CD4-positive, alpha-beta memory T cell (primary cell): ENCODE measurements around the gene MID1. TPM values are rescaled to one million over a fixed set of nuclear protein-coding genes. Genes with fewer than 3 reads are reported as not detected.

Experiments used
- CTCF ChIA-PET: fragments of 350-600 bp; sonication (Branson Sonifier 250); formaldehyde crosslinking; loops from one replicate; lab custom pipeline; 2021; ENCODE audit warnings: inconsistent platforms; ENCODE audit not compliant: partially characterized antibody; lab: Charles Lee
- POLR2A ChIA-PET: fragments of 350-600 bp; sonication (Branson Sonifier 250); formaldehyde crosslinking; loops from one replicate; lab custom pipeline; 2021; ENCODE audit not compliant: partially characterized antibody; lab: Charles Lee
- DNase-seq, 5 donors: peaks; one replicate each; pipeline versions ENCODE4 v3.0.0 to v3.0.0-alpha.2; 2020 to 2022; ENCODE audit warnings: mixed read lengths in 1 of 5
- H3K27ac ChIP-seq: one replicate; pipeline ENCODE4 v1.7.0; 2013; ENCODE audit warnings: low read depth, low read length
- H3K27me3 ChIP-seq: 2 replicates; pipeline ENCODE4 v1.7.0; 2013; ENCODE audit warnings: mild to moderate bottlenecking, low read length, moderate library complexity; ENCODE audit not compliant: insufficient read depth
- H3K36me3 ChIP-seq: 2 replicates; pipeline ENCODE4 v1.7.0; 2013; ENCODE audit warnings: mild to moderate bottlenecking, low read length, moderate library complexity; ENCODE audit not compliant: insufficient read depth
- H3K4me1 ChIP-seq: 2 replicates; pipeline ENCODE4 v1.7.0; 2013; ENCODE audit warnings: mild to moderate bottlenecking, low read length, moderate library complexity; ENCODE audit not compliant: insufficient read depth
- H3K4me3 ChIP-seq, 2 donors: one replicate each; pipeline ENCODE4 v1.7.0; 2013; ENCODE audit warnings: low read length in 2 of 2, mild to moderate bottlenecking in 1 of 2
- H3K9me3 ChIP-seq, 2 donors: one replicate each; pipeline ENCODE4 v1.7.0; 2013; ENCODE audit warnings: low read length in 2 of 2, control low read depth in 1 of 2; ENCODE audit not compliant: control insufficient read depth in 1 of 2
- H3K27ac Mint-ChIP-seq, 7 donors: one replicate each; pipeline ENCODE4 v1.8.0; 2020 to 2021; ENCODE audit warnings: mixed read lengths in 7 of 7, mild to moderate bottlenecking in 6 of 7, inconsistent platforms in 3 of 7, moderate library complexity in 3 of 7
- H3K27me3 Mint-ChIP-seq, 2 donors: one replicate each; pipeline ENCODE4 v1.8.0; 2020 to 2021; ENCODE audit warnings: mixed read lengths in 2 of 2
- H3K36me3 Mint-ChIP-seq, 2 donors: one replicate each; pipeline ENCODE4 v1.8.0; 2020 to 2021; ENCODE audit warnings: mixed read lengths in 2 of 2, inconsistent platforms in 1 of 2, mild to moderate bottlenecking in 1 of 2
- H3K4me1 Mint-ChIP-seq, 4 donors: one replicate each; pipeline ENCODE4 v1.8.0; 2020 to 2021; ENCODE audit warnings: mixed read lengths in 4 of 4, mild to moderate bottlenecking in 1 of 4
- H3K4me3 Mint-ChIP-seq, 8 donors: one replicate each; pipeline ENCODE4 v1.8.0; 2020 to 2021; ENCODE audit warnings: mixed read lengths in 8 of 8, mild to moderate bottlenecking in 7 of 8, moderate library complexity in 6 of 8, inconsistent platforms in 3 of 8
- H3K9me3 Mint-ChIP-seq, 8 donors: one replicate each; pipeline ENCODE4 v1.8.0; 2020 to 2021; ENCODE audit warnings: mixed read lengths in 8 of 8, mild to moderate bottlenecking in 5 of 8, inconsistent platforms in 3 of 8, moderate library complexity in 1 of 8
- intact Hi-C: fragments of 100-400 bp; cut with micrococcal nuclease; formaldehyde crosslinking; loops from one replicate; pipeline ENCODE4 v1.15.1; 2023
- polyA plus RNA-seq, 2 donors: library from polyadenylated mRNA; unstranded; fragments of 300-500 nt; fragmentation: Illumina TruSeq; gene quantifications; one replicate each; pipeline ENCODE4 v1.2.3, GENCODE V29; 2021
- total RNA-seq, 2 experiments: library from RNA; stranded (reverse); gene quantifications; one replicate each; pipeline ENCODE4 v1.2.3, GENCODE V29; 2021

The MID1 gene
- total and polyA plus RNA-seq, 4 experiments from 2014 or later: not detected

- intact Hi-C loops: no loop called here
- H3K27me3 Mint-ChIP-seq: no peaks in the 10 kb centered on the region
These were observed 111.5 kb downstream of the MID1 start for GRCh38 chrX:10508891-10509290.

GRCh38 chrX:10507876-10508275 is 112.5 kb downstream of the MID1 start:
- Mint-ChIP-seq H3K36me3 (no peaks in the 10 kb centered on the region), H3K9me3 (peaks cover 0 to 5% (median 0%) of the 10 kb centered on the region in 8 donors), H3K27ac (no peak overlapping the region), H3K27me3 (no peaks in the 10 kb centered on the region), H3K4me3 (no peak overlapping the region), H3K4me1 (no peaks in the 10 kb centered on the region)
- Histone ChIP-seq H3K9me3 (no peaks in the 10 kb centered on the region), H3K4me3 (no peak overlapping the region), H3K4me1 (no peaks in the 10 kb centered on the region), H3K27ac (no peak overlapping the region), H3K36me3 (no peaks in the 10 kb centered on the region), H3K27me3 (no peaks in the 10 kb centered on the region)
- ChIA-PET POLR2A (no interaction called here), CTCF (no interaction called here)
- DNase-seq: no peak
- intact Hi-C loops: no loop called here

More at GRCh38 chrX:10508891-10509290, 111.5 kb downstream of the MID1 start:
- no peaks in the 10 kb centered on the region for H3K36me3 Mint-ChIP-seq
- Histone ChIP-seq H3K4me3 (no peak overlapping the region), H3K27ac (no peak overlapping the region), H3K9me3 (no peaks in the 10 kb centered on the region), H3K36me3 (no peaks in the 10 kb centered on the region), H3K27me3 (no peaks in the 10 kb centered on the region), H3K4me1 (no peaks in the 10 kb centered on the region)
- CTCF ChIA-PET: no interaction called here
- DNase-seq: no peak
- no peaks in the 10 kb centered on the region for H3K4me1 Mint-ChIP-seq
- H3K27ac Mint-ChIP-seq: no peak overlapping the region
- H3K4me3 Mint-ChIP-seq: no peak overlapping the region
- POLR2A ChIA-PET: no interaction called here
- H3K9me3 Mint-ChIP-seq: peaks cover 0 to 5% (median 0%) of the 10 kb centered on the region in 8 donors

GRCh38 chrX:10507181-10507580 is 113.2 kb downstream of the MID1 start:
- no peaks in the 10 kb centered on the region for H3K36me3 ChIP-seq
- H3K27ac ChIP-seq: no peak overlapping the region
- no peaks in the 10 kb centered on the region for H3K4me1 ChIP-seq
- ChIA-PET POLR2A (no interaction called here), CTCF (no interaction called here)
- no peak for DNase-seq
- no peaks in the 10 kb centered on the region for H3K27me3 ChIP-seq
- H3K27me3 Mint-ChIP-seq: no peaks in the 10 kb centered on the region
- no peaks in the 10 kb centered on the region for H3K36me3 Mint-ChIP-seq
- intact Hi-C loops: no loop called here
- no peak overlapping the region for H3K4me3 Mint-ChIP-seq
- no peaks in the 10 kb centered on the region for H3K9me3 ChIP-seq
- H3K4me3 ChIP-seq: no peak overlapping the region
- no peak overlapping the region for H3K27ac Mint-ChIP-seq
- peaks cover 0 to 5% (median 0%) of the 10 kb centered on the region in 8 donors for H3K9me3 Mint-ChIP-seq
- no peaks in the 10 kb centered on the region for H3K4me1 Mint-ChIP-seq

GRCh38 chrX:10506781-10507180 is 113.6 kb downstream of the MID1 start:
- Mint-ChIP-seq H3K27me3 (no peaks in the 10 kb centered on the region), H3K4me3 (no peak overlapping the region), H3K9me3 (peaks cover 0 to 5% (median 0%) of the 10 kb centered on the region in 8 donors), H3K36me3 (no peaks in the 10 kb centered on the region), H3K27ac (no peak overlapping the region), H3K4me1 (no peaks in the 10 kb centered on the region)
- POLR2A ChIA-PET: no interaction called here
- no peak overlapping the region for H3K4me3 ChIP-seq
- no peaks in the 10 kb centered on the region for H3K4me1 ChIP-seq
- H3K27ac ChIP-seq: no peak overlapping the region
- H3K9me3 ChIP-seq: no peaks in the 10 kb centered on the region
- no peak for DNase-seq
- CTCF ChIA-PET: no interaction called here
- intact Hi-C loops: no loop called here
- no peaks in the 10 kb centered on the region for H3K27me3 ChIP-seq
- H3K36me3 ChIP-seq: no peaks in the 10 kb centered on the region

- no peaks in the 10 kb centered on the region for H3K9me3 ChIP-seq
- Mint-ChIP-seq H3K4me1 (no peaks in the 10 kb centered on the region), H3K27me3 (no peaks in the 10 kb centered on the region), H3K36me3 (no peaks in the 10 kb centered on the region), H3K9me3 (peaks cover 0 to 5% (median 0%) of the 10 kb centered on the region in 8 donors), H3K27ac (no peak overlapping the region), H3K4me3 (no peak overlapping the region)
- CTCF ChIA-PET: no interaction called here
- no peak overlapping the region for H3K4me3 ChIP-seq
- H3K36me3 ChIP-seq: no peaks in the 10 kb centered on the region
- no peak for DNase-seq
- H3K27ac ChIP-seq: no peak overlapping the region
- intact Hi-C loops: no loop called here
- no peaks in the 10 kb centered on the region for H3K27me3 ChIP-seq
- POLR2A ChIA-PET: no interaction called here
- no peaks in the 10 kb centered on the region for H3K4me1 ChIP-seq
These were observed 114.7 kb downstream of the MID1 start for GRCh38 chrX:10505726-10506125.

- Mint-ChIP-seq H3K27me3 (no peaks in the 10 kb centered on the region), H3K4me1 (no peaks in the 10 kb centered on the region), H3K9me3 (peaks cover 0 to 5% (median 0%) of the 10 kb centered on the region in 8 donors), H3K4me3 (no peak overlapping the region), H3K36me3 (no peaks in the 10 kb centered on the region), H3K27ac (no peak overlapping the region)
- no peak overlapping the region for H3K4me3 ChIP-seq
- H3K36me3 ChIP-seq: no peaks in the 10 kb centered on the region
- no peak for DNase-seq
- H3K4me1 ChIP-seq: no peaks in the 10 kb centered on the region
- ChIA-PET CTCF (no interaction called here), POLR2A (no interaction called here)
- H3K9me3 ChIP-seq: no peaks in the 10 kb centered on the region
- no peaks in the 10 kb centered on the region for H3K27me3 ChIP-seq
- intact Hi-C loops: no loop called here
- H3K27ac ChIP-seq: no peak overlapping the region
These were observed 117.4 kb downstream of the MID1 start for GRCh38 chrX:10502961-10503360.

GRCh38 chrX:10501611-10502010 is 118.8 kb downstream of the MID1 start:
- no peak for DNase-seq
- Histone ChIP-seq H3K27me3 (no peaks in the 10 kb centered on the region), H3K36me3 (no peaks in the 10 kb centered on the region), H3K27ac (no peak overlapping the region), H3K4me1 (no peaks in the 10 kb centered on the region), H3K4me3 (no peak overlapping the region), H3K9me3 (no peaks in the 10 kb centered on the region)
- CTCF ChIA-PET: no interaction called here
- Mint-ChIP-seq H3K27me3 (no peaks in the 10 kb centered on the region), H3K27ac (no peak overlapping the region), H3K4me3 (peak overlapping the region in 1 of 8 donors; percentile 5), H3K4me1 (no peaks in the 10 kb centered on the region), H3K9me3 (peaks cover 0 to 5% (median 0%) of the 10 kb centered on the region in 8 donors), H3K36me3 (no peaks in the 10 kb centered on the region)
- intact Hi-C loops: no loop called here
- POLR2A ChIA-PET: no interaction called here
